ENCODE data around the gene CS.

GRCh38 chr12:56330936-56331490, 30.9 kb upstream of the CS start:
- TF ChIP-seq GATA2 (IDR thresholded peaks at IDR 0.05; ENCODE audit: low read depth, low read length) (no peak), GATA3 (IDR thresholded peaks at IDR 0.05; ENCODE audit: low read depth, low read length) (no peak)
